Measurements from ENCODE around the gene HLTF.

HLTF gene

DNA sequence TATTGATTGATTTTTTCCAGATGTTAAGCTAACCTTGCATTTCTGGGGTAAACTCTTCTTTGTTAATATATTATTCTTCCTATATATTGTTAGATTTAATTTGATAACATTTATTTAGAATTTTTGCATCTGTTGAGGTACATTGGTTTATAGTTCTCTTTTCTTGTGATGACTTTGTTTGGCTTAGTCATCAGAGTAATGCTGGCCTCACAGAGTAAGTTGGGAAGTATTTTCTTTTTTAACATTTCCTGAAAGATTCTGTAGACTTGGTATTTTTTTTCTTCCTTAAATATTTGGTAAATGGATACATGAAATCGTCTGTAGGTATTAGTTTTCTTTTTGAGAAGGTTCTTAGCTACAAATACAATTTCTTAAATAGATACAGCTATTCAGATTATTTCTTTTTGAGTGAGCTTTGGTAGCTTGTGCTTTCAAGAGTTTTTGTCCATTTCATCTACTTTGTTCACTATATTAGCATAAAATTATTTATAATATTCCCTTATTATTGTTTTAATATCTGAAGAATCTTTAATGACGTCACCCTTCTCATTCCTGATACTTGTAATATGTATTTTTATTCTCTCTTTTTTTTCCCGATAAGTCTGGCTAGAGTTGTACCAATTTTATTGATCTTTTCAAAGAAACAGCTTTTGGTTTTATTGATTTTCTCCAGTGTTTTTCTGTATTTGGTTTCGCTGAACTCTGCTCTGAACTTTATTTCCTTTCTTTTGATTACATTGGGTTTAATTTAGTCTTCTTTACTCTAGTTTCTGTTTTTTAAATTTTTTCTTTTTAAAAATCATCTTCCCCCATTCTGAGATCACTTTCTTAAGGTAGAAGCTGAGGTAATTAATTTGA, 36.6 kb upstream of the HLTF start:
- CTCF ChIA-PET: interaction anchor here (0.5 to 0.6 kb wide), 3 partner anchors 148 to 804 kb away, joined by 3 to 6 read pairs (median 4); no protein-coding TSS in a partner anchor
- TF ChIP-seq FOXA1 (IDR thresholded peaks at IDR 0.05) (no peak), L3MBTL2 (conservative IDR thresholded peaks at IDR 0.05) (no peak), SP1 (IDR thresholded peaks at IDR 0.05) (no peak), ARNT (IDR thresholded peaks at IDR 0.05) (no peak)
- DNase-seq (ENCODE audit: extremely low spot score): no peak
- POLR2A ChIA-PET: no interaction called here

DNA sequence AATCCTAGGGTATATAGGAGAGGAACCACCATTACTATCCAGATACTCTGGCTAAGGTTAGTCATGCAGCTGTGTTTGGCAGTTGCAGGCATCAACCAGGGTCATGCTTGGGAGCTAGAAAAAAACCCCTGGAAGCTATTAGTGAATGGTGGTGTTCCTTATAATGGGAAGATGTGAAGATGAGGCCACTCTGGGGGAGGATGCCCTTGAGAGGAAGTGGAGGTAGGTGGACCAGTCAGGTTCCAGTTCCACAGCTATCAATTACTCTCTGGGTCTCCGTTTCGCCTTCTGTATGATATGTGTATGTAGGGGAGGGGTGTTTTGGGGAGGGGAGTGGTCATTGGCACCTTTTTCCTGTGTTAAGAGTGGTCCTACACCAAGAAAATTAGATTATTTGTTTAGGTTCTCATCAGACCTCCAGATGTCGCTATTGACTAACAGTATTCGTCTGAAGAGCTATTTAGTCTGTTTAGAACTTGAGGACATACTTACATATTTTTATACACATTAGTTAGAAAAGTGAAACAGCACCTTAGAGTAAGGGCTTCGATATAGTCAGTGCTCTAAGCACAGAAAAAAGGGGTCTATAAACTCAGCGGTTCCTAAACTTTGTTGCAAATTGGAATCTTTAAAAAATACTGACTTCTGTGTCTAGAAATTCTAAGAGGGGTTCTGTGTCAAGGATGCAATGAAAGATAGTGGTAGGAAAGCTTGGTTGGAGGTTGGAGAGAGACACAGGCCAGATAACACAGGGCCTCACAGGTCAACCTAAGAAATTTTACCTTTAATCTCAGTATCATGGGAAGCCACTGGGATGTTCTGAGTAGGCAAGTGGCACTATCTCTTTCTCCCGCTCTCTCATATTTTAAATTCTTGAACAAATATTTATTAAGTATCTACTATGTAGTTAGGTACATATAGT, 34.0 kb upstream of the HLTF start:
- ChIA-PET CTCF (interaction anchor here (0.6 to 2.5 kb wide), 13 partner anchors 8 to 178 kb away, joined by 3 to 11 read pairs (median 4); no protein-coding TSS in a partner anchor), POLR2A (interaction anchor here (0.5 to 1.0 kb wide), 2 partner anchors 10 to 138 kb away, joined by 3 read pairs; no protein-coding TSS in a partner anchor)
- DNase-seq (ENCODE audit: extremely low spot score): peak; percentile 42
- TF ChIP-seq CTBP1 (IDR thresholded peaks at IDR 0.05; ENCODE audit: borderline replicate concordance) (no peak), FOXK2 (IDR thresholded peaks at IDR 0.05) (no peak), FOXM1 (IDR thresholded peaks at IDR 0.05; ENCODE audit: borderline replicate concordance) (no peak), BHLHE40 (IDR thresholded peaks at IDR 0.05; ENCODE audit: borderline replicate concordance) (no peak), NFRKB (IDR thresholded peaks at IDR 0.05) (no peak), LEF1 (IDR thresholded peaks at IDR 0.05; ENCODE audit: borderline replicate concordance) (no peak), ARNT (IDR thresholded peaks at IDR 0.05) (no peak), ZNF384 (IDR thresholded peaks at IDR 0.05) (no peak), TARDBP (IDR thresholded peaks at IDR 0.05) (no peak), SP1 (IDR thresholded peaks at IDR 0.05) (no peak), L3MBTL2 (conservative IDR thresholded peaks at IDR 0.05) (no peak), ELF4 (IDR thresholded peaks at IDR 0.05) (no peak), FOXA1 (IDR thresholded peaks at IDR 0.05) (no peak), HDGF (IDR thresholded peaks at IDR 0.05; ENCODE audit: borderline replicate concordance) (no peak)
- TF ChIP-seq, protein P1, sequence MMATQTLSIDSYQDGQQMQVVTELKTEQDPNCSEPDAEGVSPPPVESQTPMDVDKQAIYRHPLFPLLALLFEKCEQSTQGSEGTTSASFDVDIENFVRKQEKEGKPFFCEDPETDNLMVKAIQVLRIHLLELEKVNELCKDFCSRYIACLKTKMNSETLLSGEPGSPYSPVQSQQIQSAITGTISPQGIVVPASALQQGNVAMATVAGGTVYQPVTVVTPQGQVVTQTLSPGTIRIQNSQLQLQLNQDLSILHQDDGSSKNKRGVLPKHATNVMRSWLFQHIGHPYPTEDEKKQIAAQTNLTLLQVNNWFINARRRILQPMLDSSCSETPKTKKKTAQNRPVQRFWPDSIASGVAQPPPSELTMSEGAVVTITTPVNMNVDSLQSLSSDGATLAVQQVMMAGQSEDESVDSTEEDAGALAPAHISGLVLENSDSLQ (IDR thresholded peaks at IDR 0.05): no peak

DNA sequence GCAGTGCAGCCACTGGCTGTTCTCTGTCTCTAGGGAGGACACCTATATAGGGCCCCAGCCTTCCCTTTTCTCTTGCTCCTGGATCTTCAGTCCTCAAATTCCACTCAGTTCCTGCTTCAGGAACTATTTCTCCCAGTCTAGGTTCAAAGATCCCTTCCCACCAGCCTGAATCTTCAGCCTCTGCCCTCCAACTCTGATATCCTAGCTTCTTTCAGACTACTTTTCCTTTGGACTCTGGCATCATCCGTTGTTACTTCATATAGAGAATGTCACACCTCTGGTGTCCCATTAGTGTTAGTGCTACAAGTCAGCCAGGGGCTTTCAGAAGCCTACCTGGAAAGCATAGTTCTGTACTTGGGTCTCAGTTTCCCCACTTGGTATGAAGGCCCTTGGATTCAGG, 33.1 kb upstream of the HLTF start:
- POLR2A ChIA-PET: no interaction called here
- DNase-seq (ENCODE audit: extremely low spot score): no peak
- TF ChIP-seq FOXM1 (IDR thresholded peaks at IDR 0.05; ENCODE audit: borderline replicate concordance): no peak
- TF ChIP-seq, protein P1 (IDR thresholded peaks at IDR 0.05): no peak
- TF ChIP-seq SP1 (IDR thresholded peaks at IDR 0.05): no peak
- TF ChIP-seq FOXA1 (IDR thresholded peaks at IDR 0.05): no peak
- TF ChIP-seq NFRKB (IDR thresholded peaks at IDR 0.05): no peak
- no peak for TF ChIP-seq ARNT (IDR thresholded peaks at IDR 0.05)
- no peak for TF ChIP-seq L3MBTL2 (conservative IDR thresholded peaks at IDR 0.05)
- TF ChIP-seq CTBP1 (IDR thresholded peaks at IDR 0.05; ENCODE audit: borderline replicate concordance): no peak
- CTCF ChIA-PET: interaction anchor here (1.1 to 2.5 kb wide), 6 partner anchors 11 to 179 kb away, joined by 3 to 11 read pairs (median 4); no protein-coding TSS in a partner anchor

DNA sequence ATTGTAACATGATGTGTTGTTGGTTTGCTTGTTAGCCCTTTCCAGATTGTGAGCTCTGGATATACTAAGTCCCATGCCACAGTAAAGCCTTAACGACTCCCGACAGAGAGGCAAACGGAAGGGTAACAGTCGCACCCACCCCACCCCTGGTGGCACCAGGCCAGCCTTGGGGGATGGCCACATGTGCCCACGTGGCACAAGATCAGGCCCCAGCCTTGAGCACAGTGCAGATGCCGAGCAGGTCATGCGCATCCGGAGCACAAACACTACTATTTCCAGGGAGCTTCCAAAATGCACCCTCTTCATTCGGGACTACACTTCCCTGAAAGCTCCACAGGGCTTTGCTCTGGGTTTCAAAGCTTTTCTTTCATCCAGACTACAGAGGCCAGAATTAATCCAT, 32.4 kb upstream of the HLTF start:
- DNase-seq (ENCODE audit: extremely low spot score): no peak
- ChIA-PET CTCF (no interaction called here), POLR2A (no interaction called here)
- TF ChIP-seq ELF4 (IDR thresholded peaks at IDR 0.05) (no peak), ARNT (IDR thresholded peaks at IDR 0.05) (no peak), ZNF384 (IDR thresholded peaks at IDR 0.05) (no peak), FOXM1 (IDR thresholded peaks at IDR 0.05; ENCODE audit: borderline replicate concordance) (no peak), L3MBTL2 (conservative IDR thresholded peaks at IDR 0.05) (no peak), LEF1 (IDR thresholded peaks at IDR 0.05; ENCODE audit: borderline replicate concordance) (no peak), BHLHE40 (IDR thresholded peaks at IDR 0.05; ENCODE audit: borderline replicate concordance) (no peak)

DNA sequence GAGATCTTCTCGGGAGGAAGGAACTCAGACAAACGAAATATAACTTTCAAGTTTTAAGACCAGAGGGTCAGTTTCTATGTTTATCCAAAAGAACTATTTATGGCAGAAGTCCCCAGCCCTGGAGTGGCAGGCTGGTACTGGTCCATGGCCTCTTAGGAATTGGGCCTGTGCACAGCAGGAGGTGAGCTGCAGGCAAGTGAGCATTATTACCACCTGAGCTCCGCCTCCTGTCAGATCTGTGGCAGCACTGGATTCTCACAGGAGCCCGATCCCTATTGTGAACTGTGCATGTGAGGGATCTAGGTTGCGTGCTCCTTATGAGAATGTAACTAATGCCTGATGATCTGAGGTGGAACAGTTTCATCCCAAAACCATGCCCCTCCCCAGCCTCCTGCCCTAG, 28.8 kb upstream of the HLTF start:
- CTCF ChIA-PET: no interaction called here
- POLR2A ChIA-PET: no interaction called here
- no peak for DNase-seq (ENCODE audit: extremely low spot score)
- TF ChIP-seq ELF4 (IDR thresholded peaks at IDR 0.05): no peak
- no peak for TF ChIP-seq ARNT (IDR thresholded peaks at IDR 0.05)
- no peak for TF ChIP-seq TARDBP (IDR thresholded peaks at IDR 0.05)
- no peak for TF ChIP-seq FOXK2 (IDR thresholded peaks at IDR 0.05)
- no peak for TF ChIP-seq HDGF (IDR thresholded peaks at IDR 0.05; ENCODE audit: borderline replicate concordance)
- no peak for TF ChIP-seq NFRKB (IDR thresholded peaks at IDR 0.05)
- TF ChIP-seq SP1 (IDR thresholded peaks at IDR 0.05): no peak
- TF ChIP-seq BHLHE40 (IDR thresholded peaks at IDR 0.05; ENCODE audit: borderline replicate concordance): no peak
- no peak for TF ChIP-seq CTBP1 (IDR thresholded peaks at IDR 0.05; ENCODE audit: borderline replicate concordance)
- no peak for TF ChIP-seq L3MBTL2 (conservative IDR thresholded peaks at IDR 0.05)
- no peak for TF ChIP-seq FOXA1 (IDR thresholded peaks at IDR 0.05)
- no peak for TF ChIP-seq ZNF384 (IDR thresholded peaks at IDR 0.05)
- TF ChIP-seq, protein P1 (IDR thresholded peaks at IDR 0.05): no peak

DNA sequence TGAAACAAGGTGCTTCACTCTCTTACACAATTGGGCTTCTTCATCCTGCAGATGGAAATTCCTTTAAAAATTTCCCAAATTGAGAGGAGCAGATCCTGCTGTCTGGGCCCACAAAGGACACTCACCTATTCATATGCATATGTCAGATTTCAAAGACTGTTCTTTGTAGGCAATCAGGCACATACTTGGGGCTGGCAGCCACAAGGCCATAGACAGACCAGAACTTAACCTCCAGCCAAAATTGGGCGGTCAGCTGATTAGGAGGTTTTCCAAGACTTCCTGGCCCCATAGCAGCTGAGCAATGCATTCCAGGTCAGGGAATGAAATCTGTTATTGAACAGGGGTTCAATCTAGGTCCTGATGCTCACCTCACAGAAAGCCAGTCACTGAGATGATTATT, 28.1 kb upstream of the HLTF start:
- DNase-seq (ENCODE audit: extremely low spot score): no peak
- ChIA-PET POLR2A (no interaction called here), CTCF (no interaction called here)
- TF ChIP-seq LEF1 (IDR thresholded peaks at IDR 0.05; ENCODE audit: borderline replicate concordance) (no peak), ELF4 (IDR thresholded peaks at IDR 0.05) (no peak), HDGF (IDR thresholded peaks at IDR 0.05; ENCODE audit: borderline replicate concordance) (no peak), TARDBP (IDR thresholded peaks at IDR 0.05) (no peak), CTBP1 (IDR thresholded peaks at IDR 0.05; ENCODE audit: borderline replicate concordance) (no peak), NFRKB (IDR thresholded peaks at IDR 0.05) (no peak), FOXK2 (IDR thresholded peaks at IDR 0.05) (no peak), L3MBTL2 (conservative IDR thresholded peaks at IDR 0.05) (no peak), ZNF384 (IDR thresholded peaks at IDR 0.05) (no peak), BHLHE40 (IDR thresholded peaks at IDR 0.05; ENCODE audit: borderline replicate concordance) (no peak), SP1 (IDR thresholded peaks at IDR 0.05) (no peak), FOXM1 (IDR thresholded peaks at IDR 0.05; ENCODE audit: borderline replicate concordance) (no peak)
- TF ChIP-seq, protein P1 (IDR thresholded peaks at IDR 0.05): no peak
